ENCODE measurements around the gene LDLRAD4.

LDLRAD4 gene

DNA sequence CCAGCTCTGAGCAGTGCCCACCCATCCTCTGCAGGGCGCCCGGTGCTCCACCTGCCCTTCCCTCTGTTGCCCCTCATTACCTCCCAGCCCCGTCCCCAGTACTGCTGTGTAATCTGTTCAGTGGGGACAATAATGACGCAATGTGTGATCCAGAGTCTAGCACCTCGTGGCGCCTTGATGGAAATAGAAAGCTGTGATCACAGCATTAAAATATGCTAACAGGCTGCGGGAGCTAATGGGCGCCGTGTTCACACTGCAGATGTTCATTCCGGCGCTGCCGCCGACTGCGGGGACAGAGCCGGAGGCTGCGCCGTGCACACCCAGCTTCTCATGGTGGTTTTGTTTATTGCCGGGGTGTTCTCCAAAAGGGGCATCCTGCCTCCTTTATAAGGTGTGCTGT is 235.2 kb downstream of the LDLRAD4 start:
- FAIRE-seq (no peak), DNase-seq (ENCODE audit: insufficient read length, low spot score) (no peak)
- TF ChIP-seq SPI1 (IDR thresholded peaks at IDR 0.05; ENCODE audit: low read depth, low read length), result no peak
- no peak for TF ChIP-seq TAF1 (IDR thresholded peaks at IDR 0.05; ENCODE audit: low read depth, low read length)
- TF ChIP-seq PAX5 (IDR thresholded peaks at IDR 0.05; ENCODE audit: insufficient read depth, low read length, severe bottlenecking), result no peak
- TF ChIP-seq POU2F2 (IDR thresholded peaks at IDR 0.05; ENCODE audit: low read depth, low read length), result no peak
- no peak for TF ChIP-seq POLR2AphosphoS5 (IDR thresholded peaks at IDR 0.05; ENCODE audit: low read depth, low read length)
- no peak for TF ChIP-seq POLR2A (IDR thresholded peaks at IDR 0.05; ENCODE audit: low read depth, low read length)

DNA sequence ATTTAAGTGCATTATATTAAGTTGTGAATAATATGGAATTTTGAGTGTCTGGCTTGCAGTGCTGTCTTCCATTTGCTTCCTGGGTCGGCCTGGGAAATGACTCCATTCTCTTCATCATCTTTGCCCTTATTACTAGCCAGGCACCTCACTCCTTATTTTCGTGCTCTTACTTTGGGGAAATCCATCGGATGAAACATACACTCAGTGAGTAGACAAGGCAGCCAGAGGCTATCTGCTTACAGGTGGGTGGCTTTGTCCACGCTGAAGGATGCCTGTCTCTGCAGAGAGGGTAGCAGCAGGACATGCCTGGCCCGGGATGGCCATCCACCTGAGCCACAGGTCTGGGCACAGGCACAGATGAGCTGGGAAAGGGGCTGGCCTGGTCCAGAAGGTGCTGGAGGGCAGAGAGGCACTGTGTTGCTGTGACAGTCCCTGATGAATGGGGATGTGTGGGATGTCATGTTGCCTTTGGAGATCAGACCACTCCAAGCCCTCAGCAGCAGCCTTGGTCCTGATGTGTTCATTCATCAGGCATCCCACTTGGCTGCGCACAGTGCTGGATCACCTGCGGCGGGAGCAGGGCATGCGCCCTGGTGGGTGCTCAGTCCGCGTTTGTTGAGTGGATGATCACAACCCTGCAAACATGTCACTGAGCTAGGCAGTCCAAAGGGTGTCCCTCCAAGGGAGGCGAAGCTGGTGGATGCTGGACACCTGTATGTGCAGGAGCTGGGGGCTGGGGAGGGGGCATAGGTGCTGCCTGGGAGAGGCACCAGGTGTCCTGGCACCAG is 236.0 kb downstream of the LDLRAD4 start:
- FAIRE-seq (no peak), DNase-seq (ENCODE audit: insufficient read length, low spot score) (no peak)
- TF ChIP-seq TAF1 (IDR thresholded peaks at IDR 0.05; ENCODE audit: low read depth, low read length) (no peak), POLR2AphosphoS5 (IDR thresholded peaks at IDR 0.05; ENCODE audit: low read depth, low read length) (no peak), SPI1 (IDR thresholded peaks at IDR 0.05; ENCODE audit: low read depth, low read length) (no peak), PAX5 (IDR thresholded peaks at IDR 0.05; ENCODE audit: insufficient read depth, low read length, severe bottlenecking) (no peak), POU2F2 (IDR thresholded peaks at IDR 0.05; ENCODE audit: low read depth, low read length) (no peak), POLR2A (IDR thresholded peaks at IDR 0.05; ENCODE audit: low read depth, low read length) (no peak)

DNA sequence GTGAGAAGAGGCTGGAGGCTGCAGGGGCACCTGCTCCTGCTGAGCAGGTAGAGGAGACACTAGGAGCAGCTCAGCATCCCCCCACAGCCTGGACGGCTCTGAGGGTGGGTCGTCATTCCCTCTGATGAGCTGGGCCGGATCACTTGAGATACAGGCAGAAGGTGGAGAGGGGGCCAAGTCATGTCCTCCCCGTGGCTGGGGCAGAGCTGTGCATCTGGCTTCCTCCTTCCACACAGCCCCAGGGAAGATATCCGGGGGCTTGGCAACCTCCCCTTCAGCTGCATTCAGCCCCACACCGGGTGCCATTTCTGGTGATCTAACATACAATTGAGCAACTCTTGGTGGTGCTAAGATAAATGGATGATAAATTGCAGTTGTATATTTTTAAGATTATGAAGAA is 236.9 kb downstream of the LDLRAD4 start:
- FAIRE-seq (no peak), DNase-seq (ENCODE audit: insufficient read length, low spot score) (no peak)
- no peak for TF ChIP-seq TAF1 (IDR thresholded peaks at IDR 0.05; ENCODE audit: low read depth, low read length)
- no peak for TF ChIP-seq SPI1 (IDR thresholded peaks at IDR 0.05; ENCODE audit: low read depth, low read length)
- no peak for TF ChIP-seq PAX5 (IDR thresholded peaks at IDR 0.05; ENCODE audit: insufficient read depth, low read length, severe bottlenecking)
- TF ChIP-seq POLR2AphosphoS5 (IDR thresholded peaks at IDR 0.05; ENCODE audit: low read depth, low read length), result no peak

DNA sequence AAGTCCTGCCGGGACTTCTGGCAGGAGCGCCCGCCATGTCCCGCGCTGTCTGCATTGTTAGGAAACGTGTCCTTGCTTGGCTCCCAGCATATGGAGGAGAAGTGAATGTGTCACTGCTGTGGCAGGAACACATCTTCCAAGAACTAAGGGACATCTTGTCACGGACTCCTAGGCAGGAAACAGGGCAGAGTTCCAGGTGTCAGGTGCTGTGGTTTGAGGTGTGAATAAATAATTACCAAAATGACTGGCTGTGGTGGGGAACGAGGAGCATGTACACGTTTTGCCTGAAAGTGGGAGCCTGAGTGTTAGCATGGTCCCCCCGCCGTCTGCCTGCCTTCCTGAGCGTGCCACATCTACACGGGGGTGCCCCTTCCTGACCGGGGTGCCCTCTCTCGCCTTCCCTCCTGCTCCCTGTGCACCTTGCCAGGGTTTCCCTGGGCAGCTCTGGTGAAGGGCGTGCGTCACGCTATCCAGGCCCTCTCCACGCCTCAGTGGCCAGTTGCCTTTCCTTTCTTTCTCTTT is 237.5 kb downstream of the LDLRAD4 start:
- TF ChIP-seq TAF1 (IDR thresholded peaks at IDR 0.05; ENCODE audit: low read depth, low read length) (no peak), POLR2AphosphoS5 (IDR thresholded peaks at IDR 0.05; ENCODE audit: low read depth, low read length) (no peak), PAX5 (IDR thresholded peaks at IDR 0.05; ENCODE audit: insufficient read depth, low read length, severe bottlenecking) (no peak)
- peak; percentile 57 for FAIRE-seq
- peak; percentile 45 for DNase-seq (ENCODE audit: insufficient read length, low spot score)

DNA sequence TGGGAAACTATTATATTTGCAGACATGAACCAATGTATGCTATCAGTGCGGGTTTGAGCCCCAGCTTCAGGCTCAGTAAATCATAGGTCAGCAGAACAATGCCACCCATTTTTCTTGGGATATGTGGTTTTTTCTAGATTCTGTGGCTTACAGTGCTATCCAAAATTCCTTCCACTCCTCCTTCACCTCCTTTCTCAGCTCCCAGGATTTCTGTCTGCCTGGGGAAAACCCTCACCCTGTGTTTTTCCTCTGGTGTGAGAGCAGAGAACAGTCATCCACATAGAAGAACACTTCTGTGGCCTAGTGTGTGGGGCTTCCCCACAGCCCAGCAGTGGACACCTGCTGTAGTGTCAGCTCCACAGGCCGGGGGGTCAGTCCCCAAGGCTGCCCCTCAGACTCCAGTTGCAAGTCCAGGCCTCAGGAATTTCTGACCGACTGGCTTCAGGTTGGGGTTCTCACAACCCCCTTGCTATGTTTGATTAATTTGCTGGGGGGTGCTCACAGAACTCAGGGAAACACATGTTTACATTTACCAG is 238.2 kb downstream of the LDLRAD4 start:
- DNase-seq (ENCODE audit: insufficient read length, low spot score) (no peak), FAIRE-seq (no peak)
- no peak for TF ChIP-seq TAF1 (IDR thresholded peaks at IDR 0.05; ENCODE audit: low read depth, low read length)
- TF ChIP-seq POU2F2 (IDR thresholded peaks at IDR 0.05; ENCODE audit: low read depth, low read length), result no peak
- no peak for TF ChIP-seq POLR2A (IDR thresholded peaks at IDR 0.05; ENCODE audit: low read depth, low read length)
- TF ChIP-seq POLR2AphosphoS5 (IDR thresholded peaks at IDR 0.05; ENCODE audit: low read depth, low read length), result no peak
- TF ChIP-seq SPI1 (IDR thresholded peaks at IDR 0.05; ENCODE audit: low read depth, low read length), result no peak
- TF ChIP-seq PAX5 (IDR thresholded peaks at IDR 0.05; ENCODE audit: insufficient read depth, low read length, severe bottlenecking), result no peak

DNA sequence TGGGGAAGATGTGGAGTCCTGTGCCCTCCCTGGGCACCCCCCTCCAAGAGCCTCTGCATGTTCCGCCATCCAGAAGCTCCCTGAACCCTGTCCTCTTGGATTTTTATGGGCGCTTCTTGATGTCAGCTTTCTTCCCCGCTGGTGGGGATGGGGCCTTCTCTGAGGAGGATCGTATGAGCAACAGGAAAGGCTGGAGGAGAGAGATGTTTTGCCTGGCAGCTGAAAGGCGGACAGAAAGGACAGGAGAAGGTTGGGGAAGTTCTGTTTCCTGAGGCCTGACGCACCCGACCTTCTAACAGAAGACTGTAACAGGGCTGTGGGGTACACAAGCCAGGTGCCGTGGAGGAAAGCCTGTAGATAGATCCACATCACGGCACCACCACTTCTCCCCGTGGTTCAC is 238.8 kb downstream of the LDLRAD4 start:
- no peak for DNase-seq (ENCODE audit: insufficient read length, low spot score)
- TF ChIP-seq SPI1 (IDR thresholded peaks at IDR 0.05; ENCODE audit: low read depth, low read length), result no peak
- TF ChIP-seq POLR2AphosphoS5 (IDR thresholded peaks at IDR 0.05; ENCODE audit: low read depth, low read length), result no peak
- no peak for TF ChIP-seq POU2F2 (IDR thresholded peaks at IDR 0.05; ENCODE audit: low read depth, low read length)
- TF ChIP-seq PAX5 (IDR thresholded peaks at IDR 0.05; ENCODE audit: insufficient read depth, low read length, severe bottlenecking), result no peak
- no peak for TF ChIP-seq POLR2A (IDR thresholded peaks at IDR 0.05; ENCODE audit: low read depth, low read length)
- TF ChIP-seq TAF1 (IDR thresholded peaks at IDR 0.05; ENCODE audit: low read depth, low read length), result no peak
- FAIRE-seq, result no peak

DNA sequence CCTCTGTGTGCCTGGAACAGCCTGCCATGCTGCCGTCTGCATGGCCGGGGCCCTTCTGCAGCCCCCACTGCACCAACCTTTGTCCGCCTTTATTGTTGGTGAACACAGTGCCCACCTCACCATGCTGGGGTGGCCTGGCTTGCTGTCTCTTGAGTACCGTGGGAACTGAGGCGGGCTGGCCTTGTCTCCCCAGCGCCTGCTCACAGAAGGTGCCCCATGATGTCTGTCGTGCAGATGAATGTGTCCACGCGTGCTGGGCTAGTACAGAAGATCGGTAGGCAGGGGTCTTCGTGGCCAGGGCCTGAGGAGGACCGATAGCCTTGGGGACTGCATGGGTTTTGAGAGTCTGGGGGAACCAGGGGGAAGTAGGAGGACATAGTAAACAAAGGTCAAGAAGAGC is 242.4 kb downstream of the LDLRAD4 start:
- no peak for TF ChIP-seq SPI1 (IDR thresholded peaks at IDR 0.05; ENCODE audit: low read depth, low read length)
- no peak for TF ChIP-seq POLR2AphosphoS5 (IDR thresholded peaks at IDR 0.05; ENCODE audit: low read depth, low read length)
- TF ChIP-seq TAF1 (IDR thresholded peaks at IDR 0.05; ENCODE audit: low read depth, low read length), result no peak
- TF ChIP-seq PAX5 (IDR thresholded peaks at IDR 0.05; ENCODE audit: insufficient read depth, low read length, severe bottlenecking), result no peak
- TF ChIP-seq POU2F2 (IDR thresholded peaks at IDR 0.05; ENCODE audit: low read depth, low read length), result no peak
- TF ChIP-seq POLR2A (IDR thresholded peaks at IDR 0.05; ENCODE audit: low read depth, low read length), result no peak
- FAIRE-seq, result peak; percentile 40
- DNase-seq (ENCODE audit: insufficient read length, low spot score), result no peak

DNA sequence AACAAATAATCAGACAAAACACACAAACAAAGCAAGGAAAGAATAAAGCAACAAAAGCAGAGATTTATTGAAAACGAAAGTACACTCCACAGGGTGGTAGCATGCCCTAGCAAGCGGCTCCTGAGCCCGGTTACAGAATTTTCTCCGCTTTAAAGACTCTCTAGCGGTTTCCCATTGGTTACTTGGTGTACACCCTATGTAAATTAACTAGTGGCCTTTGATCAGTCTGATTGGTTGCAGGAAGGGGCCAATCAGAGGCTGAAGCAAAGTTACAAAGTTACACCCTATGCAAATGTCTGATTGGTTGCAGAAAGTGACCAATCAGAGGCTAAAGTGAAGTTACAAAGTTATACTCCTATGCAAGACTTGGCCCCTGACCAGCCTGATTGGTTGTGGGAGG is 242.9 kb downstream of the LDLRAD4 start:
- DNase-seq (ENCODE audit: insufficient read length, low spot score) (no peak), FAIRE-seq (no peak)
- TF ChIP-seq POU2F2 (IDR thresholded peaks at IDR 0.05; ENCODE audit: low read depth, low read length) (no peak), PAX5 (IDR thresholded peaks at IDR 0.05; ENCODE audit: insufficient read depth, low read length, severe bottlenecking) (no peak), POLR2AphosphoS5 (IDR thresholded peaks at IDR 0.05; ENCODE audit: low read depth, low read length) (no peak), SPI1 (IDR thresholded peaks at IDR 0.05; ENCODE audit: low read depth, low read length) (no peak), POLR2A (IDR thresholded peaks at IDR 0.05; ENCODE audit: low read depth, low read length) (no peak), TAF1 (IDR thresholded peaks at IDR 0.05; ENCODE audit: low read depth, low read length) (no peak)

DNA sequence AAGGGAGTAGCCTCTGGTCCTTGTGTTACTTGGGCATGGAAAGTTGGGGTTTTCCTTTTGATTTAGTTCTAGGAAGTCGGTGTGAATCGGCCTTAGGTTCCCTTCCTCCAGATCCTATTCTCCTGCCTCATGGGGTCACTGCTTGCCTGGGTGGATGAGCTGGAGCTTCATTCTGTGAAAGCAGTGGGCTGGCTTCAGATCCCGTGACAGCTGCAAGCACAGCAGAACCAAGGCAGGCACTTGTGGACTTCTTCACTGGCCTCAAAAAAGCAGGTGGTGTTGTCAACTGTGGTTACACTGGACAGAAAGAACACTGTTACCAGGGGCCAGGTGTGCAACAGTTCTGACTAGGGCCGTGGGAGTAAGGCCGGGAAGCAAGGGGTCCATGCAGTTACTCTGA is 243.4 kb downstream of the LDLRAD4 start:
- no peak for FAIRE-seq
- TF ChIP-seq POLR2A (IDR thresholded peaks at IDR 0.05; ENCODE audit: low read depth, low read length) (no peak), PAX5 (IDR thresholded peaks at IDR 0.05; ENCODE audit: insufficient read depth, low read length, severe bottlenecking) (no peak)
- no peak for DNase-seq (ENCODE audit: insufficient read length, low spot score)

DNA sequence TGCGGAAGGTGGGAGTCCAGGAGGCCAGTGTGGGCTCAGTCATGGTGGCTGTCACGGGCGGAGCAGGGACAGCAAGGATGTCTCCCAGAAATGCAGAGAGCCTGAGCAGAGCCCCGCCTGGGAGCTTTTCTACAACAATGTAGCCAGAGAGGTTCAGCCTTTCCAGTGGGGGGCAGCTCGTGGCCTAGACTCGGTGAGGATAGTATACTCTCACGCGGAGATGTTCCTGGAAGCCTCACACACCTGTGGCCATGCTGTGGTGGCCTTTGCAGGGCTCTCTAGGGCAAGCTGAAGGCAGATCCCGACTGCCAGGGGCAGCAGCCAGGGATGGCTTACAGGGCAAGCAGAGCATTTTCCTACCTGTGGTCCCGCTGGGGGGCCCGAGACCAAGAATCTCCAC is 244.1 kb downstream of the LDLRAD4 start:
- TF ChIP-seq POLR2AphosphoS5 (IDR thresholded peaks at IDR 0.05; ENCODE audit: low read depth, low read length), result no peak
- FAIRE-seq, result no peak
- DNase-seq (ENCODE audit: insufficient read length, low spot score), result no peak

Data from GM12891 (cell line).